Stimulated activated CD8-positive, alpha-beta memory T cell treated with anti-CD3 and anti-CD28 coated beads, Interleukin-15, amount 100 ng/mL, for 48 hours (primary cell): ENCODE results near the gene SLC8A1.

Source experiments
- DNase-seq, 2 donors: peaks; one replicate each; pipeline ENCODE4 v3.0.0-alpha.2; 2020; ENCODE audit warnings: low read depth in 2 of 2

SLC8A1 gene

GRCh38 chr2:40421631-40422297, 30.1 kb downstream of the SLC8A1 start:
- DNase-seq = no peak

- DNase-seq = no peak
Observed at GRCh38 chr2:40420478-40420877, 31.4 kb downstream of the SLC8A1 start.

DNA sequence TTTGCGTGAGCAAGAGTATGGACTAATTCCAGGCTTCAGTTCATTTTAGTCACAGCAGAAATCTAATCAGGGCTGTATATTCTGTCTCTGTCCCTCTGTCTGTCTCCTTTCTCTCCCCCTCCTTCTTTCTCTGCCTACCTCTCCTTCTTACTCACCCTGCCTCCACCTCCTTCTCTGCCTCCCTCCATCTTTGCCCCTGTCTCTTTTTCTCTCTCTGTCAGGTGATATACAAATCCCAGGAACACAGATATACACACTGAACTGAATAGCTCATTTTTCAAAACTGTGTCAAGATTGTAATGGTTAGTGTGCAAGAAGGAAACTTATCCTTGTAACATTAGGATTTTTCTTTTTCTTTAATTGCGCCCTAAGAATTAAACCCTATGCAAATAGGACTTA, 32.5 kb downstream of the SLC8A1 start:
- no peak for DNase-seq

DNA sequence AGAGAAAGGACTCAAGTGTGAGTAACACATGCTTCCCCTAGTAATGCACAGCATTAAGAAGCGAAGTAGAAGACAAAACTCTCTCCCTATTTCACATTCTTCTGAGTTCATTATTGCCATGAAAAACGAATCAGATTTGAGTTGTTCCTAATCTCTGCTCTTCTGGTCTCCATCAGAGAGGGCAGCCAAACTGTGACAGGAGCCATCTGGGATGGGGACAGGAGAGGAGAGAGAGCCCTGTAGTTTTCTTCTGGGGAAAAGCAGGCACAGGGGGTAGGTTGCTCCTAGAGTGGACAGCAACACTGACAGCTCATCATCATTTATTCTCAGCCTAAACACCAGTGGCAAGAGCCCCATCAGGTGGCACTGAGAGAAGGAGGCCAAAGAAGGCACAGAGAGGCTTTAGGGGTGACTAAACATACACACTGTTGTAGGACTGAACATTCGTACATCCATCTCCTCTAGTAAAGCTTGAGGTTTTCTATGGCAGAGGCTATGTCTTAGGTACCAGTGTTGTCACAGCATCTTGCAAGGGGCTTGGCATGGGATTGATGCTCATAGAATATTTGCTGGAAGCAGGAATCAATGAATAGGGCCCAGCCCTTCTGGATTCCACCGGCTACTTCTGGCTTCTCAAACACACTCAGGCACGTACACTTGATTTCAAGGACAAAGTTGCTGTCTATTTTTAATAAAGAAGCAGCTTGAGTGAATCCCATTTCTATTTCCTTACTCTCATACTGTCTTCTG, 33.1 kb downstream of the SLC8A1 start:
- no peak for DNase-seq

DNA sequence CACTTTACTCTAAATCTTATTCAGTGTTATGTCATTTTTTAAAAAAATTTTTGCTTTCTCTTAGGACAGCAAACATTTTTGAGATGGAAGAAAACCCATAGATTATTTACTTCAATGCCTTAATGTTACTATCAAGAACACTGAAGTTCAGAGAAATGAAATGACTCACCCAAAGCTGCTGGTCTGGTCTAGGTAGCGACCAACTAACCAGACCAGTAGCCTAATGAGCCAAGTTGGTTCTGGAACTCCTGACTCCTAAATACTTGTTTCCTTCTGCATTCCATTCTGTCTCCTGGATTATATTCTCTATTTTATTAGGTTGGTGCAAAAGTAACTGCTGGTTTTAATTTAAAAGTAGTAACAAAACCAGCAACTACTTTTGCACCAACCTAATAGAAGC, 35.4 kb downstream of the SLC8A1 start:
- DNase-seq = no peak

- DNase-seq = no peak
Observed at GRCh38 chr2:40415391-40415790, 36.5 kb downstream of the SLC8A1 start.

- DNase-seq = no peak
Observed at GRCh38 chr2:40412456-40412855, 39.4 kb downstream of the SLC8A1 start.

GRCh38 chr2:40410695-40411094, 41.2 kb downstream of the SLC8A1 start:
- no peak for DNase-seq

DNA sequence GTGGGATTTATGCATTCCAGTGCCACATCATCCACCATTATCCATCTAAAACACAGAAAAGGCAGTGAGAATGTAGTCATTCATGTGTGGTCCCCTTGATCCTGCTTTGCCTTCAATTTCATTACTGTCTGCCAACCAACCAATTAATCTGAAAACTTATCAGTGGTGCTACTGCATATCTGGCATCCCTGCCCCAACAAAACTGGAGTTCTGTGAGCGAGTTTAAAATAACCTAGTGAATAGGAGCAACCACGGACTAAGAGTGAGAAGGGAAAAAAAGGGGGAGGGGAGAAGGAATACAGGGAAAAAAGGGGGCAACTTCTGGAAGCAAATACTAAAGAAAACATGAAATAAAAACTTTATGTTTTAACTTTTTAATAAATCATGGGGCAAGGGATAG, 42.2 kb downstream of the SLC8A1 start:
- no peak for DNase-seq

GRCh38 chr2:40406485-40407289, 45.2 kb downstream of the SLC8A1 start:
- DNase-seq = no peak

GRCh38 chr2:40405465-40405864, 46.4 kb downstream of the SLC8A1 start:
- no peak for DNase-seq

- no peak for DNase-seq
Observed at GRCh38 chr2:40404517-40404916, 47.4 kb downstream of the SLC8A1 start.

DNA sequence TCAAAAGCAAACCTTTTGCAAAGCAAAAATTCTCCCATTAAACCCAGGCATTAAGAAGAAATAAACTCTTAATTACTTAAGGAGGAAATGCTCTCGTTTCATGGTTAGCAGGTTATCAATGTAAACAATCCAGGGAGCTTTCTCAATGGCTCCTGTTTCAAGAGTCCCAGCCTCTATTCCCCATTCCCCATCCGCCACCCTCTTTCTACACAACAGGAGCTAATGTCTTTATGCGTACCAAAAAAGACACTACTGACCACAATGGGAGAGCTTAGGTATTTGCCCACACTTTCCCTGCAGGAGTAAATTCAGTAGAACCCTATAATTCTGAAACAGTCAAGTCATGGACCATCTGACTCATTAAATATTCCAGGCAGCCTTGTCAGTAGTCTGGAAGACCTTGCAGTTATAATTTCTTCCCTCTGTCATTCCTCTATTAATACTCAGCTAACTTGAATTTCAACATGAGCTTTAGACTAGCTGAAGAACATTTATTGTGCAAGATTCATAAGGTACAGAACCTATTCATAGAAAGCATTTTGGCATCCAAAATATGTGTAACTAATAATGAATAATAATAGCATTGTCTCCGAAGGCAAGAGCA, 48.6 kb downstream of the SLC8A1 start:
- no peak for DNase-seq

GRCh38 chr2:40401896-40402295, 50.0 kb downstream of the SLC8A1 start:
- DNase-seq = no peak

DNA sequence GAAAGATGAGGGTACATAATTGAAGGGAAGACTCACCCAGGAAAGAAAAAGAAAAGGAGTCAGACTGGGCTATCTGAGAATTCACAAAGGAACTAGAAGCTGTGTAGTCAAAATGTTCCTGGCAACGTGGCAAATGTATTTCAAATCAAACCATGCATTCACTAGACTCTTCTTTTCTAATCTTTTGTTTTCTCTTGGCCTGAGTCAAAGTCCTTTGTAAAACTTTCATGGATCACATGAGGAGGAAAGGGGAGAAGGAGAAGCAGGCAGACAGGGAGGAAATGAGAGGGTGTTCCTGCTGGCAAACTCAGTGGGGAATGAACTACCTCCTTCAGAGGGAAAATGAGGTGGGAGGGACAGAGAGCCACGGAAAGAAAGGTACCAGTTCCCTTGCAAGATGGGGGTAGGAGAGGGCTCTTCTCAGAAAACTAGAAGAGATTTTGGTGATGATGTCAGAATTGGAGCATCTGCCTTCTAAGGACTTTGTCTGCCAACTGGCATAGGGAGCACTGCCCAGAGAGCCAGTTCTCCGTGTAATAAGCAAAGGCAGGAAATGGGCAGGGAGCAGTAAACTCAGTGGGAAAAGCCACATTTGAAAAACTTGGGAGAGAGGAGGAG, 51.4 kb downstream of the SLC8A1 start:
- DNase-seq = no peak

DNA sequence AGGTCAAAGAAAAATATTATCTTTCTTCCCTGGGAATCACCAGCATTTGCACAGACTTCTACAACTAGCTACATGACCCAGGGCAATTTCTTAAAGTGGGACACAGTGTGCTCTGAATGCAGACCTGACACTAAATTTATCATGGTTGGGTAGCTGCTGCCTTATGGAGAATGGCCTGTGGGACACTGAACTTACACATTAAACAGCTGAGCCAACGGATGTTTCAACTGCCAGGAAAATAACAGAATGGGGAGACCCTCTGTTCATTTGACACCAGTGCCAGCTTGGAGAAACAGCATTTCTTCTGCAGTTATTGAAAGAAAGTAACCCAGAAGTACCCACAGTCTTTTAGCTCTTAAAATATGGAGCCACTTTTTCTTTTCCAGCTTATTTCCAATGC, 54.1 kb downstream of the SLC8A1 start:
- DNase-seq = no peak

GRCh38 chr2:40396124-40396523, 55.8 kb downstream of the SLC8A1 start:
- no peak for DNase-seq

- no peak for DNase-seq
Observed at GRCh38 chr2:40395169-40396073, 56.5 kb downstream of the SLC8A1 start.

DNA sequence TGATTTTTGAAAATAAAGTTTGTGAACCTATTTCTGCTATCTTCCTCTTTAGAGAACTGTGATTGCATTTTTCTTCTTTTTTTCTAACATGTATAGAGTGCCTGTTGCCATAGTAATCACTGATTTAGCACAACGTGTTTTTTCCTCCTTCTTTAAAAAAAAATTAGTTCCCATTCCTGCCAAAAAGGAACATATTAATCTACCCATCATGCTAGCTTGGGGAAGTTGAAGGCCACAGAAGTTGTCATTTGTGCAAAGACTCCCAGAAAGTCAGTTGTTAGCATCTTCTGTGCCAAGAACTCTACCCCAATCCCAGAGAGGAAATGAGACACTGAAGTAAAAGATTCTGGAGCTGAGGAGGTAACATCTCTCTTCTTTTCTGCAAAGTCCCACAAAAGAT, 57.3 kb downstream of the SLC8A1 start:
- DNase-seq = no peak

DNA sequence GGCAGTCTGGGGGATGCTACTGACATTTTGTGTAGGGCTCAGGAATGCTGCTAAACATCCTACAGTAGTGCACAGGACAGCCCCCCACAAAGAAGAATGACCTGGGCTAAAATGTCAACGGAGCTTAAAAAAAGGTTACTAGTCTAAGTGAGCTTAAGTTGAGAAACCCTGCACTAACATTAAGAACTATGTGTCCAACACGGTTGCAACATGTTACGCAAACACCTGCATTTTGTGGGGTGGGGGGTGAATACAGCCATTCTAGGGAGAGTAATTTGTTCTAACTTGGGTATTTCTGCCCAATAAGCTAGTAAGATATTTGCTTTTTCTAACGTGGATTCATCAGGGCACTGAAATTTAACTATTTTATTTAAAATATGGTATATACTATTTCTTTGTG, 57.9 kb downstream of the SLC8A1 start:
- DNase-seq = no peak

DNA sequence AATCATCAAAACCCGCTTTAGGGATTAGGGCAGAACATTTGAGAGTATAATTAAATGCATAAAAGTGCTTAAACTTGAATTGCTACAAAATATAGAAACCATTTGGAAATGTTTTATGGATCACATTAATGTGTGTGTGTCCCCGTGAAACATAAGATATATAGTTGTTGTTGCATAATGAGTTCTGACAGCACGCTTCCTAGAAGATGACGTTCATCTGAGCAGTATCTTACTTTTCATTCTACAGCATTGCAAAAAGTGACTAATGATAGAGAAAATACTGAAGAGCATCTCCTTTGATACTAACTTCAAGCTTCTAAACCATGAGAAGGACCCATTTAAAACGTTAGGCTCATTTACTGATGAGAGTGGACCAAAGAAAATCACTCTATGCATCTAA, 63.7 kb downstream of the SLC8A1 start:
- no peak for DNase-seq
